Naive thymus-derived CD8-positive, alpha-beta T cell (primary cell): ENCODE results near the gene USP32. TPM values are rescaled to one million over a fixed set of nuclear protein-coding genes. Genes with fewer than 3 reads are reported as not detected.

Experiments used
- ATAC-seq, 2 donors: fragments of 150-1000 bp; cut with Tn5 transposase in 1 of 2; sonication (Bioruptor Pico), chemical (Tn5 transposase) in 1 of 2; 1 replicate in 1 of 2; 2 replicates in 1 of 2; pipeline ENCODE4 v1.10.0; 2021; ENCODE audit warnings: mild to moderate bottlenecking in 2 of 2, moderate library complexity in 2 of 2
- POLR2A ChIA-PET: fragments of 350-600 bp; sonication (Branson Sonifier 250); formaldehyde crosslinking; loops from one replicate; lab custom pipeline; 2021; ENCODE audit warnings: antibody characterized with exemption; lab: Charles Lee
- DNase-seq, 10 donors: peaks; one replicate each; pipeline versions ENCODE4 v3.0.0 to v3.0.0-alpha.2; 2020 to 2022
- H3K27ac Mint-ChIP-seq, 10 donors: one replicate each; pipeline ENCODE4 v1.8.0; 2020 to 2022; ENCODE audit warnings: mild to moderate bottlenecking in 10 of 10, mixed read lengths in 10 of 10, moderate library complexity in 4 of 10, inconsistent platforms in 1 of 10
- H3K27me3 Mint-ChIP-seq, 5 donors: one replicate each; pipeline ENCODE4 v1.8.0; 2021 to 2022; ENCODE audit warnings: mixed read lengths in 5 of 5
- H3K36me3 Mint-ChIP-seq, 3 donors: one replicate each; pipeline ENCODE4 v1.8.0; 2020 to 2022; ENCODE audit warnings: mixed read lengths in 3 of 3, mild to moderate bottlenecking in 2 of 3, inconsistent platforms in 1 of 3
- H3K4me1 Mint-ChIP-seq, 4 donors: one replicate each; pipeline ENCODE4 v1.8.0; 2021 to 2022; ENCODE audit warnings: mixed read lengths in 4 of 4
- H3K4me3 Mint-ChIP-seq, 10 donors: one replicate each; pipeline ENCODE4 v1.8.0; 2020 to 2022; ENCODE audit warnings: mild to moderate bottlenecking in 10 of 10, mixed read lengths in 10 of 10, moderate library complexity in 6 of 10, inconsistent platforms in 1 of 10
- H3K9me3 Mint-ChIP-seq, 9 donors: one replicate each; pipeline ENCODE4 v1.8.0; 2020 to 2022; ENCODE audit warnings: mixed read lengths in 9 of 9, mild to moderate bottlenecking in 3 of 9, inconsistent platforms in 1 of 9, moderate library complexity in 1 of 9
- polyA plus RNA-seq, 3 donors: library from polyadenylated mRNA; unstranded; fragments of 300-500 nt; fragmentation: Illumina TruSeq; gene quantifications; one replicate each; pipeline ENCODE4 v1.2.3, GENCODE V29; 2021
- total RNA-seq, 8 experiments: library from RNA in 2 of 8; stranded (reverse) in 2 of 8; gene quantifications; one replicate each; pipeline ENCODE4 v1.2.3 and lab custom pipeline; 2021 to 2026

USP32 gene
- total and polyA plus RNA-seq, 5 experiments from 2014 or later: 3.9 to 36.6 (median 5.6) TPM

GRCh38 chr17:60300011-60300410 is 91.9 kb downstream of the USP32 start:
- no peak overlapping the region for H3K27ac Mint-ChIP-seq
- DNase-seq (no peak), ATAC-seq (no peak)
- no peak overlapping the region for H3K4me3 Mint-ChIP-seq
- H3K36me3 Mint-ChIP-seq: peaks cover 0 to 20% (median 14%) of the 10 kb centered on the region in 3 donors
- POLR2A ChIA-PET: no interaction called here
- no peaks in the 10 kb centered on the region for H3K9me3 Mint-ChIP-seq
- H3K4me1 Mint-ChIP-seq: peaks cover 9 to 19% (median 12%) of the 10 kb centered on the region in 4 donors
- no peaks in the 10 kb centered on the region for H3K27me3 Mint-ChIP-seq

- Mint-ChIP-seq H3K36me3 (peaks cover 0 to 34% (median 30%) of the 10 kb centered on the region in 3 donors), H3K27me3 (no peaks in the 10 kb centered on the region), H3K9me3 (no peaks in the 10 kb centered on the region), H3K4me1 (peaks cover 0 to 6% (median 2%) of the 10 kb centered on the region in 4 donors), H3K27ac (no peak overlapping the region), H3K4me3 (no peak overlapping the region)
- ATAC-seq: no peak
- POLR2A ChIA-PET: no interaction called here
- DNase-seq: no peak
Observed at GRCh38 chr17:60297760-60298401, 94.1 kb downstream of the USP32 start.

DNA sequence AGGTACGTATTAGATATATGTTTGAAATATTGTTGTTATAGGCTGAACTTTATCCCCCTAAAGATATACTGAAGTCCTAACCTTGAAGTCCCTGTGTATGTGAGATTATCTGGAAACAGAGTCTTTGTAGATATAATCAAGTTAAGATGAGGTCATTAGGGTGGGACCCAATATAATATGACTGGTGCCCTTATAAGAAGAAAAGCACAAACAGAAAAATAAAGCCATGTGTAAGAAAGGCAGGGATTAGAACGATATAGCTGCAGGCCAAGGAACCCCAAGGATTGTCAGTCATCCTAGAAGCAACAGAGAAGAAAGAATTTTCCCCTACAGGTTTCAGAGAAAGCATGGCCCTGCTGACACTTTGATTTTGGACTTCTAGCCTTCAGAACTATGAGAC is 95.8 kb downstream of the USP32 start:
- POLR2A ChIA-PET: no interaction called here
- H3K9me3 Mint-ChIP-seq: no peaks in the 10 kb centered on the region
- no peak overlapping the region for H3K4me3 Mint-ChIP-seq
- H3K27ac Mint-ChIP-seq: no peak overlapping the region
- no peak for ATAC-seq
- H3K4me1 Mint-ChIP-seq: peaks cover 0 to 13% (median 7%) of the 10 kb centered on the region in 4 donors
- no peak for DNase-seq
- H3K27me3 Mint-ChIP-seq: no peaks in the 10 kb centered on the region
- H3K36me3 Mint-ChIP-seq: peaks cover 0 to 39% (median 33%) of the 10 kb centered on the region in 3 donors

DNA sequence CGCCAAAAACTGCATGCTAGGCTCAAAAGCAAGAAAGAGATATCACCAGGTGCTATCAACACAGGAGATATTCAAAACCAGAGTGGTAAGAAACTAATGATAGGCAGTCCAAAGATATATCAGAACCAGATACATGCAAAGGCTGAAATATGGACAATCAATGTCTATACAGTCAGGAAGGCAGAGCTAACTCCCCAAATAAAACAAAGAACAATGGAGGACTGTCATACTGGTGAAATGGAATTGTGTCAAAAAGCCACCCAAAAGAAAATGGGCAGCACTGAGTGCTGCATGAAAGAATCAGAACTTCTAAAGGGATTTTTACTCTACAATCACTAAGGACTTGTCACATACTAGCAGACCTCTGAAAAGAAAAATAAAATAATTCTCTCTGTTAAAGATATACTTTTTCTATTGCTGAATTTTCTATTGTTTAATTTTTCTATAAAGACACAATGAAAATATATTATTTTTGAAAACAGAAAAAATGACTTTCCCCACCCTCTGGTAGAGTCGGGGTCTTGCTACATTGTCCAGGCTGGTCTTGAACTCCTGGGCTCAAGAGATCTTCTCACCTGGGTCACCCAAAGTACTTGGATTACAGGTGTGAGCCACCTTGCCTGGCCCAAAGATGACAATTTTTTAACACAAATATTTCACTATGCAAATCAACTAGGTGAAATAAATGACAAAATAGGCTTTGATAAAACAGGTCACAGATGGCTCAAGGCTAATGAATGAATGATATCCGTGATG is 98.2 kb downstream of the USP32 start:
- no peak for DNase-seq
- no peak for ATAC-seq
- Mint-ChIP-seq H3K4me3 (no peak overlapping the region), H3K36me3 (peaks cover 0 to 44% (median 38%) of the 10 kb centered on the region in 3 donors), H3K27me3 (no peaks in the 10 kb centered on the region), H3K4me1 (peaks cover 0 to 13% (median 7%) of the 10 kb centered on the region in 4 donors), H3K27ac (no peak overlapping the region), H3K9me3 (no peaks in the 10 kb centered on the region)
- POLR2A ChIA-PET: no interaction called here

GRCh38 chr17:60292697-60293096 is 99.2 kb downstream of the USP32 start:
- H3K9me3 Mint-ChIP-seq: no peaks in the 10 kb centered on the region
- H3K36me3 Mint-ChIP-seq: peaks cover 0 to 54% (median 45%) of the 10 kb centered on the region in 3 donors
- peaks cover 0 to 13% (median 7%) of the 10 kb centered on the region in 4 donors for H3K4me1 Mint-ChIP-seq
- no peak overlapping the region for H3K4me3 Mint-ChIP-seq
- H3K27ac Mint-ChIP-seq: no peak overlapping the region
- DNase-seq (no peak), ATAC-seq (no peak)
- H3K27me3 Mint-ChIP-seq: no peaks in the 10 kb centered on the region
- POLR2A ChIA-PET: no interaction called here

DNA sequence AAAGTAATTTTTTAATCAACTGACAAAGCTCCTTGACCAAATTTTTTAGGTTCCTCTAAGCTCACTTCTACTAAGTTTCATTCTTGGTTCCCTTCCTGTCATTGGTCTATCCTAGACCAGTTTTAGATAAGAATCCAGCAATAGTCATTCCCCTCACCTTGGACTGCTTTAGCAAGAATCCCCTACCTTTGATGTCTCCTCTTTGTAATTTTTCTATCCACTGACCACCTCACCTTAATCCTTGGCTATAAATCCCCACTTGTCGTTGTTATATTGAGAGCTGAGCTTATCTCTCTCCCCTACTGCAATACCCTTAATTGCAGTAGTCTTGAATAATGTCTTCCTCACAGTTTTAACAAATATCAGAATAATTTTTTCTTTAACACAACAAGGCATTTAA is 107.2 kb downstream of the USP32 start:
- ATAC-seq: no peak
- Mint-ChIP-seq H3K4me3 (no peak overlapping the region), H3K27me3 (no peaks in the 10 kb centered on the region), H3K27ac (no peak overlapping the region), H3K4me1 (peaks cover 0 to 4% (median 0%) of the 10 kb centered on the region in 4 donors), H3K9me3 (no peaks in the 10 kb centered on the region), H3K36me3 (peaks cover 0 to 57% (median 28%) of the 10 kb centered on the region in 3 donors)
- DNase-seq: no peak
- POLR2A ChIA-PET: no interaction called here

DNA sequence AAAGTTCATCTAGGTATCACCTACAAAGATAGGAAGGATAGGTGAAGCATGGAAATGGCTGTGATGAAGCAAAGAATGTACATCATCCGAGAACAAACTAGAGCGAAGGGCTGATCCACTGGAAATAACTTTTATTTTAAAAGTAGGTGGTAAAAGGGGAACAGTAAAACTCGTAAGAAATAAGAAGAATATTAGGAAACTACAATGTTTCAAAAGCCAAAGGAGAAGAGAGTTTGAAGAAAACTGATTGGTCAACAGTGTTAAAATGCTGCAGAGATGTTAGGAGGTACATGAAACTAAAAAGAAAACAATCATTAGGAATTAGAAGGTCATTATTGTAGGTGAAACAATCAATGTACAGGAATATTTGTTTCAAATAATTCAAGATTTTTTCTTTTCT is 108.1 kb downstream of the USP32 start:
- Mint-ChIP-seq H3K4me3 (no peak overlapping the region), H3K9me3 (no peaks in the 10 kb centered on the region), H3K27ac (peak overlapping the region in 1 of 10 donors; percentile 62), H3K27me3 (no peaks in the 10 kb centered on the region), H3K4me1 (peaks cover 0 to 4% (median 0%) of the 10 kb centered on the region in 4 donors), H3K36me3 (peaks cover 0 to 49% (median 23%) of the 10 kb centered on the region in 3 donors)
- POLR2A ChIA-PET: no interaction called here
- DNase-seq: no peak
- ATAC-seq: no peak

GRCh38 chr17:60280673-60281072 is 111.3 kb downstream of the USP32 start:
- Mint-ChIP-seq H3K27ac (no peak overlapping the region), H3K4me3 (no peak overlapping the region), H3K4me1 (peaks cover 3 to 10% (median 5%) of the 10 kb centered on the region in 4 donors), H3K9me3 (no peaks in the 10 kb centered on the region), H3K36me3 (peaks cover 0 to 21% (median 11%) of the 10 kb centered on the region in 3 donors), H3K27me3 (no peaks in the 10 kb centered on the region)
- ATAC-seq (no peak), DNase-seq (no peak)
- POLR2A ChIA-PET: no interaction called here

DNA sequence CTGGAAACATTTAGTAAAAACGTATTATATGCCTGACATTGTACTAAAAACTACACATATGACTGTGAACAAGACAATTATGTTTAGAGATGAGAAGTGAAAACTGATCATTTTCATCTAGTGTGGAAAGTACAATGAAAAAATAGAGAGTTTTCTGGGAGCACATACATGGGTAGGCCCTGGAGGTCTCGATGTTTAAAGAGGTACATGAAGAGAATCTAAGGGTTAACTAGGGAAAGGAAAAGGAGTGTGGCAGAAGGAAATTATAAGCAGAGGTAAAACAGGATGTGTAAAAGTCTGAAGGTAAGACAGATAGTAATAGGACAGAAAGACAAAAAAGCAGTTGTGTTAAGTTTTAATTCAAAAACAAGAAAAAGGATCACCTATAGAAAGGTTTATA is 113.7 kb downstream of the USP32 start:
- Mint-ChIP-seq H3K36me3 (peaks cover 0 to 11% (median 4%) of the 10 kb centered on the region in 3 donors), H3K4me3 (no peak overlapping the region), H3K4me1 (peaks cover 3 to 8% (median 5%) of the 10 kb centered on the region in 4 donors), H3K27ac (peak overlapping the region in 1 of 10 donors; percentile 84), H3K27me3 (no peaks in the 10 kb centered on the region), H3K9me3 (no peaks in the 10 kb centered on the region)
- POLR2A ChIA-PET: no interaction called here
- DNase-seq: no peak
- no peak for ATAC-seq

GRCh38 chr17:60277258-60277657 is 114.7 kb downstream of the USP32 start:
- POLR2A ChIA-PET: interaction anchor here (0.6 kb wide), 1 partner anchor 77 kb away, joined by 3 read pairs; no protein-coding TSS in a partner anchor
- H3K4me1 Mint-ChIP-seq: peaks cover 3 to 7% (median 5%) of the 10 kb centered on the region in 4 donors
- H3K27me3 Mint-ChIP-seq: no peaks in the 10 kb centered on the region
- H3K27ac Mint-ChIP-seq: peak overlapping the region in 1 of 10 donors; percentile 25
- no peak overlapping the region for H3K4me3 Mint-ChIP-seq
- peaks cover 0 to 10% (median 6%) of the 10 kb centered on the region in 3 donors for H3K36me3 Mint-ChIP-seq
- ATAC-seq (no peak), DNase-seq (no peak)
- H3K9me3 Mint-ChIP-seq: no peaks in the 10 kb centered on the region

DNA sequence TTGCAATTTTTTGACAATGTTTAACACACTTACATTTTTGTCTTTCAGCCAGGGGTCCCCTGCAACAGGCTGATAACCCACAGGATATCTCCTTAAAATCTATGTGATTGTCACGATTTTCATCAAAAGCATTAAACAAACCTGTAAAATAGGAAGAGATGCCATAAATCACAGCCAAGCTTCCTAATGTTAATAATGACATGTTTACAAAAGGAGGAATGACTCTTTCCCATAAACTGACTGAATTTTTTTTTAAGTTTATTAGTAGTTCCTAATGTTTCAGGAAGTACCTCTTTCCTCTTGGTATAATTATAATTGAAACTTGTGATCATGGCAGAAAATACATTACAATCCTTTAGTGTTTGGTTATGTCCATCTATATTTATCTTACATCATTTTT is 122.5 kb downstream of the USP32 start:
- H3K4me3 Mint-ChIP-seq: no peak overlapping the region
- H3K27ac Mint-ChIP-seq: no peak overlapping the region
- DNase-seq (no peak), ATAC-seq (no peak)
- H3K4me1 Mint-ChIP-seq: peaks cover 0 to 2% (median 0%) of the 10 kb centered on the region in 4 donors
- POLR2A ChIA-PET: no interaction called here
- H3K27me3 Mint-ChIP-seq: no peaks in the 10 kb centered on the region
- peaks cover 0 to 72% (median 20%) of the 10 kb centered on the region in 3 donors for H3K36me3 Mint-ChIP-seq
- H3K9me3 Mint-ChIP-seq: no peaks in the 10 kb centered on the region

- Mint-ChIP-seq H3K4me3 (no peak overlapping the region), H3K36me3 (peaks cover 10 to 74% (median 28%) of the 10 kb centered on the region in 3 donors), H3K4me1 (peaks cover 0 to 6% (median 0%) of the 10 kb centered on the region in 4 donors), H3K27ac (no peak overlapping the region), H3K9me3 (no peaks in the 10 kb centered on the region), H3K27me3 (no peaks in the 10 kb centered on the region)
- DNase-seq (no peak), ATAC-seq (no peak)
- POLR2A ChIA-PET: no interaction called here
Observed at GRCh38 chr17:60260540-60260939, 131.4 kb downstream of the USP32 start.

DNA sequence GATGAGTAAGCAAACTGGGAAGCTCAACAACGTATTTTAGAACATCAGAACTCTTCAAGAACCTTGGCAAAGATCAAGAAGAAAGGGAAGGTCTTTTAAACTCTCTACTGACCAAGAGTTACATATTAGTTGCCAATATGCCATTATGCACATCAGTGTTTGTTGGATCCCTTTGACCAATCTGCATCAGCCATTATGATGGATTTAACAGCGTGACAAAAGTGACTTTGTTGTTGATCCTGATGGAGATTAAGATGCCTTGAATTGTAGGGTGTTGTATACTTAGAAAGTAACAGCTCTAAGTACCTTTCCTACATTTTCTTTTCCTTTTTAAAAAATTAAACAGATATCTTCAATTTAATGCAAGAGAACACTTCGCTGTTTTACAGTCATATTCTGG is 133.6 kb downstream of the USP32 start:
- Mint-ChIP-seq H3K4me3 (no peak overlapping the region), H3K9me3 (no peaks in the 10 kb centered on the region), H3K36me3 (peaks cover 8 to 72% (median 26%) of the 10 kb centered on the region in 3 donors), H3K27me3 (no peaks in the 10 kb centered on the region), H3K27ac (no peak overlapping the region), H3K4me1 (peaks cover 0 to 6% (median 0%) of the 10 kb centered on the region in 4 donors)
- ATAC-seq (no peak), DNase-seq (no peak)
- POLR2A ChIA-PET: no interaction called here
